Aorta (tissue), 4 donors: Measurements from ENCODE around the gene MARCHF3. TPM values are rescaled to one million over a fixed set of nuclear protein-coding genes. Genes with fewer than 3 reads are reported as not detected.

Experiments used
- polyA plus RNA-seq, 2 donors: library from polyadenylated mRNA; stranded (reverse); fragments of 200-250 nt; gene quantifications; one replicate each; pipeline ENCODE4 v1.2.3, GENCODE V29; 2013
- total RNA-seq, 2 donors: library from RNA; stranded (reverse); fragmentation: NEBNext Ultra II Directional; extraction: Animal tissue kit (Norgen Biotek cat#: 25700); gene quantifications; one replicate each; pipeline ENCODE4 v1.2.1, GENCODE V29; 2021
- donor health status: healthy with polysubstance abuse.
- donor health status: Bipolar disorder and iron deficiency.
- donor health status: DM: no; HTN: no; CAD: no.
- donor health status: DM: yes; HTN: yes; CAD: no.

Gene MARCHF3
- total and polyA plus RNA-seq, 4 donors = 0.38 to 23.1 (median 11.0) TPM

Other genes with a start within 250 kb of the MARCHF3 start
- 1 to 10 TPM; 4.2 to 6.2 TPM for gene C5orf63, start 42.9 kb upstream of the MARCHF3 start, total RNA-seq
- 1 to 10 TPM; 3.1 to 7.3 TPM for gene C5orf63, start 42.9 kb upstream of the MARCHF3 start, polyA plus RNA-seq